HepG2 (cell line): Measurements from ENCODE around the gene HDAC5. TPM values are rescaled to one million over a fixed set of nuclear protein-coding genes. Genes with fewer than 3 reads are reported as not detected.

Experiments
- CREM ChIP-seq, 2 experiments: sonication (generic) in 1 of 2; formaldehyde crosslinking in 1 of 2; IDR thresholded peaks; 2 replicates each; pipeline versions ENCODE4 v1.4.0 to v1.6.1; 2016 to 2020; ENCODE audit warnings: antibody characterized with exemption in 1 of 2, mild to moderate bottlenecking in 1 of 2, missing genetic modification reagents in 1 of 2
- FOXA1 ChIP-seq, 2 experiments: fragments of 450-650 bp in 1 of 2; sonication (generic) in 1 of 2; formaldehyde crosslinking in 1 of 2; IDR thresholded peaks; 2 replicates each; pipeline versions ENCODE4 v1.4.0 to v1.6.1; 2016 to 2020; ENCODE audit warnings: missing genetic modification reagents in 1 of 2
- FOXA3 ChIP-seq: IDR thresholded peaks from 2 replicates; pipeline ENCODE4 v1.6.1; 2016; ENCODE audit warnings: missing genetic modification reagents, missing compliant biosample characterization
- HNF4A ChIP-seq: sonication (generic); formaldehyde crosslinking; IDR thresholded peaks from 2 replicates; pipeline ENCODE4 v1.4.0; 2020; ENCODE audit warnings: missing genetic modification reagents
- HNF4G ChIP-seq, 2 experiments: sonication (generic) in 1 of 2; formaldehyde crosslinking in 1 of 2; IDR thresholded peaks; 2 replicates each; pipeline versions ENCODE4 v1.4.0 to v1.6.1; 2011 to 2020; ENCODE audit warnings: borderline replicate concordance in 2 of 2, low read depth in 2 of 2, mild to moderate bottlenecking in 2 of 2, low read length in 1 of 2, missing genetic modification reagents in 1 of 2, moderate library complexity in 1 of 2
- KDM6A ChIP-seq: IDR thresholded peaks from 2 replicates; pipeline ENCODE4 v1.6.1; 2016; ENCODE audit warnings: low read depth
- POLR2AphosphoS5 ChIP-seq: IDR thresholded peaks from 2 replicates; pipeline ENCODE4 v1.6.1; 2012; ENCODE audit warnings: low read depth, low read length
- REXO4 ChIP-seq: sonication (generic); formaldehyde crosslinking; IDR thresholded peaks from 2 replicates; pipeline ENCODE4 v1.8.0; 2022; ENCODE audit warnings: missing genetic modification reagents, mild to moderate bottlenecking, borderline replicate concordance
- RFX3 ChIP-seq: IDR thresholded peaks from 2 replicates; pipeline ENCODE4 v1.6.1; 2016; ENCODE audit warnings: missing biosample characterization, missing genetic modification reagents
- SALL2 ChIP-seq: sonication (generic); formaldehyde crosslinking; IDR thresholded peaks from 2 replicates; pipeline ENCODE4 v1.8.1; 2023; ENCODE audit warnings: mild to moderate bottlenecking, missing genetic modification reagents, inconsistent platforms
- SKI ChIP-seq: fragments of 450-650 bp; IDR thresholded peaks from one replicate; pipeline ENCODE4 v1.6.1; 2018; ENCODE audit warnings: mild to moderate bottlenecking; ENCODE audit not compliant: partially characterized antibody
- TOE1 ChIP-seq: sonication (generic); formaldehyde crosslinking; IDR thresholded peaks from 2 replicates; pipeline ENCODE4 v1.4.0; 2020; ENCODE audit warnings: mild to moderate bottlenecking, missing genetic modification reagents
- ZFP1 ChIP-seq: IDR thresholded peaks from 2 replicates; pipeline ENCODE4 v1.6.1; 2016
- ZNF232 ChIP-seq: sonication (generic); formaldehyde crosslinking; IDR thresholded peaks from 2 replicates; pipeline ENCODE4 v1.4.0; 2020; ENCODE audit warnings: missing genetic modification reagents, borderline replicate concordance
- ZNF292 ChIP-seq: sonication (generic); formaldehyde crosslinking; IDR thresholded peaks from 2 replicates; pipeline ENCODE4 v1.8.1; 2022; ENCODE audit warnings: mild to moderate bottlenecking, low read depth, missing genetic modification reagents, borderline replicate concordance
- ZNF33A ChIP-seq: sonication (generic); formaldehyde crosslinking; IDR thresholded peaks from 2 replicates; pipeline ENCODE4 v1.5.1; 2020; ENCODE audit warnings: missing genetic modification reagents, mild to moderate bottlenecking, moderate library complexity, borderline replicate concordance
- ZNF629 ChIP-seq: sonication (generic); formaldehyde crosslinking; conservative IDR thresholded peaks from 2 replicates; pipeline ENCODE4 v1.5.0; 2020; ENCODE audit warnings: missing genetic modification reagents
- ZXDC ChIP-seq: sonication (generic); formaldehyde crosslinking; IDR thresholded peaks from 2 replicates; pipeline ENCODE4 v1.5.0; 2020; ENCODE audit warnings: mild to moderate bottlenecking, missing genetic modification reagents
- polyA plus RNA-seq, 8 experiments: library from polyadenylated mRNA; depleted of rRNA in 3 of 8; stranded (reverse) in 7 of 8; unstranded in 1 of 8; fragments of >200 nt; fragmentation: Illumina TruSeq in 4 of 8; extraction: Trizol in 4 of 8; gene quantifications; 2 replicates each; pipeline versions ENCODE4 v1.2.1 to v1.2.3, GENCODE V29; 2011 to 2016; ENCODE audit warnings: low read depth in 4 of 8, missing spikeins in 1 of 8, mixed read lengths in 1 of 8; ENCODE audit not compliant: insufficient read depth in 1 of 8
- total RNA-seq, 5 experiments: library from RNA; depleted of rRNA; stranded (reverse); fragments of >200 nt; fragmentation: Illumina TruSeq; extraction: Trizol; gene quantifications; 2 replicates each; pipeline ENCODE4 v1.2.3, GENCODE V29; 2016; ENCODE audit warnings: low read depth in 1 of 5
- TF ChIP-seq, protein P1 (sequence below): sonication (generic); formaldehyde crosslinking; IDR thresholded peaks from 2 replicates; pipeline ENCODE4 v1.5.1; 2020; ENCODE audit warnings: mild to moderate bottlenecking, missing genetic modification reagents, moderate library complexity
- TF ChIP-seq, protein P2 (sequence below): sonication (generic); formaldehyde crosslinking; IDR thresholded peaks from 2 replicates; pipeline ENCODE4 v1.4.0; 2020; ENCODE audit warnings: missing genetic modification reagents

The HDAC5 gene
- total and polyA plus RNA-seq, 2 of the 13 experiments (the other 11 are each of a cell fraction or from before 2014, with no cell fraction given): 46.4 to 85.4 TPM

- TF ChIP-seq ZXDC (CRISPR knock-in tag) (0 out of 2 replicates have a peak, but pooled peaks have one; percentile 25), RFX3 (CRISPR knock-in tag) (peak; percentile 95), KDM6A (0 out of 2 replicates have a peak, but pooled peaks have one; percentile 25), SKI (peak; percentile 28), ZNF33A (CRISPR knock-in tag) (no peak), CREM (IDR thresholded peaks at IDR 0.05) (peak; percentile 37; the same call in 1 of the 2 replicates), CREM (CRISPR knock-in tag; IDR thresholded peaks at IDR 0.05) (no peak), SALL2 (CRISPR knock-in tag) (0 out of 2 replicates have a peak, but pooled peaks have one; percentile 40), HNF4G (IDR thresholded peaks at IDR 0.05; ENCODE audit: borderline replicate concordance, low read depth, low read length) (peak; percentile 29; the same call in 1 of the 2 replicates), HNF4G (CRISPR knock-in tag; IDR thresholded peaks at IDR 0.05; ENCODE audit: borderline replicate concordance, low read depth) (no peak), ZNF292 (CRISPR knock-in tag) (peak; percentile 78; the same call in 1 of the 2 replicates), HNF4A (CRISPR knock-in tag) (peak; percentile 49), FOXA3 (CRISPR knock-in tag) (peak; percentile 44), ZNF629 (CRISPR knock-in tag) (peak; percentile 76), REXO4 (CRISPR knock-in tag) (no peak), ZNF232 (peak; percentile 71; the same call in 1 of the 2 replicates), FOXA1 (IDR thresholded peaks at IDR 0.05) (no peak), FOXA1 (CRISPR knock-in tag; IDR thresholded peaks at IDR 0.05) (peak; percentile 64), POLR2AphosphoS5 (peak; percentile 33; the same call in 1 of the 2 replicates), ZFP1 (CRISPR knock-in tag) (0 out of 2 replicates have a peak, but pooled peaks have one; percentile 17), TOE1 (no peak)
- TF ChIP-seq, protein P1, sequence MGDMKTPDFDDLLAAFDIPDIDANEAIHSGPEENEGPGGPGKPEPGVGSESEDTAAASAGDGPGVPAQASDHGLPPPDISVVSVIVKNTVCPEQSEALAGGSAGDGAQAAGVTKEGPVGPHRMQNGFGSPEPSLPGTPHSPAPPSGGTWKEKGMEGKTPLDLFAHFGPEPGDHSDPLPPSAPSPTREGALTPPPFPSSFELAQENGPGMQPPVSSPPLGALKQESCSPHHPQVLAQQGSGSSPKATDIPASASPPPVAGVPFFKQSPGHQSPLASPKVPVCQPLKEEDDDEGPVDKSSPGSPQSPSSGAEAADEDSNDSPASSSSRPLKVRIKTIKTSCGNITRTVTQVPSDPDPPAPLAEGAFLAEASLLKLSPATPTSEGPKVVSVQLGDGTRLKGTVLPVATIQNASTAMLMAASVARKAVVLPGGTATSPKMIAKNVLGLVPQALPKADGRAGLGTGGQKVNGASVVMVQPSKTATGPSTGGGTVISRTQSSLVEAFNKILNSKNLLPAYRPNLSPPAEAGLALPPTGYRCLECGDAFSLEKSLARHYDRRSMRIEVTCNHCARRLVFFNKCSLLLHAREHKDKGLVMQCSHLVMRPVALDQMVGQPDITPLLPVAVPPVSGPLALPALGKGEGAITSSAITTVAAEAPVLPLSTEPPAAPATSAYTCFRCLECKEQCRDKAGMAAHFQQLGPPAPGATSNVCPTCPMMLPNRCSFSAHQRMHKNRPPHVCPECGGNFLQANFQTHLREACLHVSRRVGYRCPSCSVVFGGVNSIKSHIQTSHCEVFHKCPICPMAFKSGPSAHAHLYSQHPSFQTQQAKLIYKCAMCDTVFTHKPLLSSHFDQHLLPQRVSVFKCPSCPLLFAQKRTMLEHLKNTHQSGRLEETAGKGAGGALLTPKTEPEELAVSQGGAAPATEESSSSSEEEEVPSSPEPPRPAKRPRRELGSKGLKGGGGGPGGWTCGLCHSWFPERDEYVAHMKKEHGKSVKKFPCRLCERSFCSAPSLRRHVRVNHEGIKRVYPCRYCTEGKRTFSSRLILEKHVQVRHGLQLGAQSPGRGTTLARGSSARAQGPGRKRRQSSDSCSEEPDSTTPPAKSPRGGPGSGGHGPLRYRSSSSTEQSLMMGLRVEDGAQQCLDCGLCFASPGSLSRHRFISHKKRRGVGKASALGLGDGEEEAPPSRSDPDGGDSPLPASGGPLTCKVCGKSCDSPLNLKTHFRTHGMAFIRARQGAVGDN (CRISPR knock-in tag): peak; percentile 96
- TF ChIP-seq, protein P2, sequence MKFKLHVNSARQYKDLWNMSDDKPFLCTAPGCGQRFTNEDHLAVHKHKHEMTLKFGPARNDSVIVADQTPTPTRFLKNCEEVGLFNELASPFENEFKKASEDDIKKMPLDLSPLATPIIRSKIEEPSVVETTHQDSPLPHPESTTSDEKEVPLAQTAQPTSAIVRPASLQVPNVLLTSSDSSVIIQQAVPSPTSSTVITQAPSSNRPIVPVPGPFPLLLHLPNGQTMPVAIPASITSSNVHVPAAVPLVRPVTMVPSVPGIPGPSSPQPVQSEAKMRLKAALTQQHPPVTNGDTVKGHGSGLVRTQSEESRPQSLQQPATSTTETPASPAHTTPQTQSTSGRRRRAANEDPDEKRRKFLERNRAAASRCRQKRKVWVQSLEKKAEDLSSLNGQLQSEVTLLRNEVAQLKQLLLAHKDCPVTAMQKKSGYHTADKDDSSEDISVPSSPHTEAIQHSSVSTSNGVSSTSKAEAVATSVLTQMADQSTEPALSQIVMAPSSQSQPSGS (CRISPR knock-in tag): peak; percentile 33; the same call in 1 of the 2 replicates
These were observed 27.6 kb downstream of the HDAC5 start (continued) for GRCh38 chr17:44095647-44096496.
